OCI-M2 (cell line): ENCODE measurements around the gene S1PR3.

ENCODE experiments used
- DNase-seq: peaks from one replicate; lab custom pipeline; 2025; ENCODE audit not compliant: unreplicated experiment; lab: John Stamatoyannopoulos, UW

Gene S1PR3

DNA sequence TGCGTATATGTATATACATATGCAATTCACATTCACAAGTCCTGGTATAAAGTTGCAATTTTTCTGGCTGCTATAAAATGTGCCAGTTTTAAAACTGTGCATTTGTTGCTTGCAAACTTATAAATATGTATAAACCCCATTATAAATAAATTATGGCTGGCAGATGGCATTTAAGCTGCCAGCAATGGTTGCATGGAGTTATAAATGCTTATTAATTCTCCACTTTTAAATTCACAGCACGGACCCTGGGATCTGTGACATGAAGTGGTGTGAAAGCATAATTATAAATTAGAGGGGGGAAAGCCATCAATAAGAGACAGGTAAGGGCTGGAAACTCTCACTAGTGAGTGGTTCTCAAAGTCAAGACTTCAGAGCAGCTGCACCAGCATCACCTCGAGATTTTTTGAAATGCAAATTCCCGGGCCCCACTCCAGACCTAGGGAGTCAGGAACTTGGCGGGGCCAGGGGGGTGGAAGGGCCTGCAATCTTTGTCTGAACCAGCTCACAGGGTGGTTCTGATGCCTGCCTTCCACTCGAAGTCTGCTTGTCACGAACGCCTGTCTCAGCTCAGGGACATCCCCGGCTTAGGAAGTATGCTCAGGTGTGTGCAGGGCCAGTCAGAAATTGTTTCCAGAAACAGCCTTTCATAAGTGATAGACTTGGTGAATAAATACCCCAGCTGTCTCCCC lies 16.9 kb downstream of the S1PR3 start:
- no peak for DNase-seq

DNA sequence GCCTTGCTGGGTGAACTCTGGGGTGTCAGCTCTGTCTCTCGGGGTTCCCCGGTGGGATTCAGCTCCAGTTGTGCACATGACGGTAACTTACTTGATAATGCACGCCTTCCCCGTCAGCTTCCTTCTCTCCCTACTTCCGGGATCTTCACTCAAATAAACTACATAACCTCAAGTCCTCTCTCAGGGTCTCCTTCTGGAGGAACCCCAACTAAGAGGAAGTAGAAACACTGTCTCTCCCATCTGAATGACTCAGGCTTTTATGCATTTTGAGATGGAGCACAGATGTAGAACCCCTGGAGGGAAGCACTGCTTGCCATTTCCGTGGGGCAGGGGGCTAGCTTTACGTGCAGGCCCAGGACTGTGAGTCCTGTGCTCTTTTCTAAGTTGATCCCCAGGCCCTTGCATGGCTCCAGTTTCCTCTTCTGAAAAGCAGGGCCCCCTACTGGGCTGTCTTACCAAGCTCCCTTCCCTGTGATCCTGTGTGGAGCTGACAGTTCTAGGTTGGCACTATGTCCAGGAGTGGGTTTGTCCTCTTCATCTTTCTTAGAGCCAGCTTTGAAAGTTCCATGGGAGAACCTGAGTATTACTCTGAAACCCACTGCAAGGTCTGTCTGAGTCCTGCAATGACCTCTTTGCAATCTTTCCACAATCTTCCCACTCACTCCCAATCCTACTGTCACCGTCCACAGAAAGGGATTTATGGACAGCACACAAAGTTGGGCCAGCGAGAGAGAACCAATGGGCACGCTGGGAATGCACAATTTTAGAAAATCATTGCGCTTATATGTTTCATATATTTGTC lies 17.7 kb downstream of the S1PR3 start:
- DNase-seq: no peak

DNA sequence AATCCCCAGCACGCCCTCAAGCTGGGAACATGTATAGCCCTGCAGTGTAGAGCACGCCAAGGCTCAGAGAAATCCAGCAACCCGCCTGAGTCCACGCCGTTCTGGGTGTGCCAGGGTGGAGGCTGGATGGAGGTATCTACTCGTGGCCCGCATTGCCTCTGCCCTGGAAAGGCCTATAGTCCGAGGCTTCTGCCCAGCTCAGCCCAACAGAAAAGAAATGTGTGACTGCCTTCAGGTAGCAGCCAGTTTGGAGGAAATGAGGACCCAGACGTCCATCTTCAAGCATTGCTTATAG lies 18.2 kb downstream of the S1PR3 start:
- no peak for DNase-seq

DNA sequence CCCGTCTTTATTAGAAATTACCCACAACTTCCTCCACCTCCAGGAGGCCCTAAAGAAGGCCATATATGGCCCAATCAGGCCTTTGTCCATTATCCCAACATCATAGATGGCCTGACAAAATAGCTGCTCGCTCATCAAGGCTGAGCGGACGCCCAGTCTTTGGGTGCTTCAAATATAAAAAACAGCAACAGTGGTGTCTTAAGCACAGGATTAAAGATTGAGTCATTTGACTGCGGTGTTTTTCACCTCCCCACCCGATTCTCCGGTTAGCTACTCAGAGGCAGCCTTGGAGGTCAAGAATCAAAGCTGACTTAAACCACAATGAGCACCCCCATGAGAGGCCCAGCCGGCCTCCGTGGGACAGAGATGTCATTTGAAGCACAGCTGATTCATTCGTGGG lies 18.8 kb downstream of the S1PR3 start:
- DNase-seq: no peak

DNA sequence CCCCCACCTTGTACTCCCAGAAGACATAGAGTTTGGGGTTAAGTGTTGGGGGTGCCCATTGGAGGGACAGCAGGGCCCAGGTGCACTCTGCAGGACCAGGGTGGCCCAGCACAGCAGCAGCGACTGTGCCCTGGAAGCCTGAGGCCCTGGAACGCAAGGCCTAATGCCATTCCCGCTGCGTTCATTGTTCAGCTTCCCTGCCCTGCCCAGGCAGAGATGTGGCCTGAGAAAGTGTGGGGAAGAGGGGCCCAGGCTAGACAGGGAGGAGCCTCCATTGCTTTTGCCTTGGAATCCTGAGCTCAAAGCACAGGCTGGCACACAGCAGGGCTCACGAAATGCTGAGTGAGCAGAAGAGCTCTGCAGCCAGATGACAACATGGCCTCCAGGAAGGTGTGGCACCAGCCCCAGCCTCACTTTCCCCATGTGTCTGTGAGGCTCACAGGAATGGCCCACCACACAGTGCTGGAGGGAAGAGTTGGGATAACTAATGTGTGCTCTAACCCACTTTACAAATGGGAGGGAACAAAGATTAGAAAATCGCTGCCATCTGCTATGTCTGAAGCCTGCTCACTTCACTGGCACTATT lies 19.4 kb downstream of the S1PR3 start:
- DNase-seq: no peak

DNA sequence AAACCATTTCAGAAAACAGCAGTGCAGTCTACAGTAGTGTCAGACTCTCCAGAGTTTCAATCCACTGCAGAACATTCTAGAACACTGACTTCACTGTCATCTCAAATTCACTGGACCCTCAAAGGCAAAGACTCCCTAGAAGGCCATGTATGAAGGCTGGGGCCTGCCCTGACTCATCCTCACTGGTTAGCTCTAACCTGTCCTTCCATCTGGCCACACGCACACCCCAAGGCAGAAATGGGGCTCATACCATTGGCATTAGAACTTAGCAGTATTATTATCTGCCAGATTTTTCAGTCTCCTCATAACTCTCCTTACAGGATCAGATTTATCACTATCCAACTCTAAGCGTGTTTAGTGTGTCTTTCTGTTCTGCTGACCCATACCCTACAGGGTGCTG lies 20.4 kb downstream of the S1PR3 start:
- DNase-seq: no peak

DNA sequence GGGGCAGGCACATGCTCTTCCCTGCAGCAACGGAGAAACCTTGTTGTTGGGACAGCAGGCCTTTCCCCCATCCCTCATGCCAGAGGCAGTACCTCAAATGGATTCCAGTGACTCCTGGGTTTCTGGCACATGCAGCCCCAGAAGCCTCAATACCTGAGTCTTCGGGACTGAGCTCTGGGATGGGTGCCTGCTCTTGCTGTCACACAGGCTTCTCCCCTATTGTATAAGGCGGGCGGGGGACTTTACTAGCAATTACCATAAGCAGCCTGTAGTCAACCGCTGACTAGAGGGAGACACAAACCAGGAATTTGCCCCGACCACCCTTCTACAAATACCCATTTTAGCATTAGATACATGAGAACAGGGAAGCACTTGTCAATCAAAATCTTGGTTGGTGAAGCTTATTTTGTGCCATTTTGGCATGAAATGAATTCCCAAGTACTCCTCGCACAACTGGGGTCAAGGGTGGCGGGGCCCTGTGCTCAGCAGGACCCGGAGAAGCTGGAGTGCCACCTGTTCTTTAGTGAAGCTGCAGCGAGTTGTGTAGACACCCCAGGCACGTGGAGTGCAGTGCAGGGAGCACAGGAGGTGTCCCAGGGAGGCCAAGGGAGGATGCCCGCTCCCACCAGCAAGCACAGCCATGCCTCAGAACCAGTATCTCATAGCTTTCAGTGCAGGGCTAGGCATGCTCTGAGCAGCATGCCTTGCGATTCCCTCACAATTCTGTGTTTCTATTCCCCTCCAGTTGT lies 21.2 kb downstream of the S1PR3 start:
- DNase-seq: no peak

DNA sequence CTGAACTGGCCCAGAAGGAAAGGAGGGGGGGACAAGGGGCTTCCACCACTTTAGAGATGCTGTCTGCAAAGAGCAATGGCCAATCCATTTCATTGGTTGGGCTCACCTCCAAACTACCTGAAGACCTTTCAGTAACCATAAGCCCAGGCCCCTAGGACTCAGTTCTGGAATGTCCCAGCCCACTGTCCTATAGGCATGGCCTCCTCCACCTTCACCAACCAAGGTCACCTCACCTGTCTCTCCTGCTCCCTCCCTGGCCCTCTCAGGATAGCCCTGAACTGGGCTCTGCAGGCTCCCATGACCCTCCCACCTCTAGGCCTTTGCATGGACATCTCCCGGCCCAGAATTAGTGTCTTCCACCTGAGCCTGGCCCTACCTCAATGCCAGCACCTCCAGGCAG lies 22.4 kb downstream of the S1PR3 start:
- DNase-seq: no peak

DNA sequence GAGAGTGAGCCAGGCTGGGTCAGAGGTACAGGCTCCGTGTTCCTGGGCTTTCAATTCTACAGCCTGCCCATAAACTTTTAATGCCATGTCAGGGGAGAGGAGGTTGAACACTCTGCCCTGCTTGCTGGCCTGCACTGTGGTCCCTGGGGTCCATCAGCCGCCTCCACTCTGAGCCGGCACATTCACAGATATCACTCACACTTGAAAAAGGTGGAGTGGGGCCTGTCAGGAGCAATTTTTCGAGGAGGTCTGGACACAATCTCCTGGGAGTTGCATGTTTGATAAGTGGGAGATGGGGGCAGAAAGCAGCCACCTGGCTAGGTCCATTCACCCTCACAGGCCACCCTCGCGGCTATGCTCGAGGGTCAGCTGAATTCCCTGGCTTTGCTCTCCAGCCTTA lies 22.9 kb downstream of the S1PR3 start:
- DNase-seq: no peak

DNA sequence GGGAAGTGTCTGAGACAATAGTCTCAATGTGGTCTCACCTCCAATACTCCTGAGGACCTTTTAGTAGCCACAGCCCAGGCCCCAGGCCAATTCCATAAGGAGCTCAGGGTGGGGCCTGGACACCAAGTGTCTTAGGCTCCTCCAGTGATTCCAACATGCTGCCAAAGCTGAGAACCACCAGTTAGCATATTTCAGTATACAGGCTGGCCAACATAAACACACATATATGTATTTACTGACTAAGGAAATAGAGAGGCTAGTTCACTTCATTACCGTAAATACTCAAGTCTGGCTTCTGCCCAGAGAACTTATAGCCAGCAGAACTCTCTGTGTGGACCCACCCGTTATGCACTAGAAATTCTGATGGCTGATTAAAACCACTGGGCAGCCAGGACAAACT lies 24.1 kb downstream of the S1PR3 start:
- no peak for DNase-seq

DNA sequence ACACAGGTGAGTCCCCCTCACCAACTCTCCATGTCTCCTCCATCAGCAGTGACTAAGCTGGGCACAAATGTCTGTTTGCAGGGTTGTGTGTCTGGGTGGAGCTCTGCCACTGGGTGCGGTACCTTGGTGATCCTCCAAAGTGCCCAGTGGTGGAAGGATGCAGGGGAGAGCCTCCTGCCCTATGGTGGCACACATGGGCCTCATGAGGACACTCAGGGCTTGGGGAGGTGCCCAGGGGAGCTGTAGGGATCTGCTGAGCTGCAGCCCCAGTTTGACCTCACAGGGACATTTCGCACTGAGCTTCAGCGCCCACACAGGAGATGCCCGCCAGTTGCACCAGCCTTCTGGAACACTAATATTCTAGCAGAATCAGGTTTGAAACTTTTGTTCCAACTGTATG lies 29.5 kb downstream of the S1PR3 start:
- DNase-seq: no peak

DNA sequence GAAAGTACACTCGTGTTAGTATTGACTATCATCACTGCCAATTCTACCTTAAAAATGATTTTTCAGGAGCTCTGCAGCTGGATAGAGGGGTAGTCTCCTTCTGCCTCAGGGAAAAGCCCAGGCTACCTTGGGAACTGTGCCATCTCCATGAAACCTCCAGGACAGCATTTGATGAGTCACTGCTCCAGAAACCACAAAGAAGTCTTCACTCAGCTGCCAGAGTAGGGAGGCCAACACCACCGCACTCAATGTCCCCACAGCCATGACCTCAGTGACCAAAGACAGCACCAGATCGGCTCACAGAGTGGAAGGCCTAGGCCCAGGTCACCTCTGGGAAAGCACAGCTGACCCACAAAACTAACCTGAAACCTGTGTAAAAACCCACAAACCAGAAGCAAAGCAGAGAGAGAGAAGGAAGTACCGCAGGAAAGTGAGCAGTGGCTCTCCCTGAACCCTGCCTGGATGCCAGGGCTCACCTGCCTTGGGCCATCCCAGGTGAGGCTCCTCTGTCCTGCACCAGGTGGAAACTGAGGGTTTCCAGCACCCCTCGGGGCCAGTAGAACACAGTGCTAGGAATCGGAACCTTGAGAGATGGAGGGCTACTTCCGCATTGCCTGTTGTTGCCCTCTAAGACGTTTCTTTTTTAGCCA lies 30.0 kb downstream of the S1PR3 start:
- no peak for DNase-seq

DNA sequence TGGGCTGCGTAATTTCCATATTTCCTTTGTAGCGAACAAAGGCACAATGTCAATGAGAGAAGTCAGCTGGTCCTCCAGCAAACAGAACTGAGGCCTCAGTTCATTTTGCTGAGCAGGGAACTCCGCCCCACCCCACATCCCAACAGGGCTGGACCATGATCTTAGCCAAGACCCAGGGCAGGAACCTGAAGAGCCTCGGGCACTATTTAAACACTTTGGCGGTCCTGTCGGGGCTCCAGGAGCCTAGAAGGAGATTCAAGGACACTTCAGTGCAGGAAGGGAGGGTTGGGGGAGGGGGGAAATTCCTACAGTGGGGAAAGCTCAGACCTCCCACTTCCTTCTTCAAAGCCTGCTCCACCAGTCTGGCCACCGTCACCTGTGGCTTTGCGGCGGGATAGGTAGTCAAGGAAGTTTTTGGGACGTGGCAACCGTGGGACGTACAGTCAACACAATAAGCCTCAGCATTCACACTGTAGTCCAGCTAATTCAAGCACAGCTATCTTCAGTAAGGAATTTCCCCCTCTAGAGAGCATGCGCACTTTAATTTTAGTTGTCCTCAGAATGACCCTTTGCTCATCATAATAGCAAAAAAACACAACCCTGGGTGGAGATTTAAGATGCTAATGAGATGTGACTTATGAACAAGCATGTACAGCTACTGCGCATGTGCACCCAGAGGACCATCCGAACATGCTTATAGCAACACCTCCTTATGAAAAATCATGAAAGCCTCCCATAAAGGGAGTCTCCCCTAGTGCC lies 30.9 kb downstream of the S1PR3 start:
- no peak for DNase-seq

DNA sequence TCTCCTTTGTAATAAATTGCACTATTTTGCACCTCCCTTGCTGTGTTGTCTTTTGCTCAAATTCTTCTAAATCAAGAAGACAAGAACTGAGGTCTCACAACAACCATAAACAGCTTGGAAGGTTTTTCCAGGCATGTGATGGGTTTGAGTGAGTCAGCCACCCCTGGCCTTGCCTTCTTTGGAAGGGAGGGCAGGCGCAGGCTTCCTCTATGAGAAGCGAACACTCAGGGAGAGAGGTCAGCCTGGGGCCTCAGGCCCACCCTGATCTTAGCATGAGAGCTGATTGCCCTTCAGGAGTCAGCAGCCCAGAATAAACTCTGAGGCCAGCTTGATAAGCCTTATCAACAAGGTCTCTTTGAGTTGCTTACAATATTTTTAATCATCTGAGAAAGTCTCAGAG lies 31.6 kb downstream of the S1PR3 start:
- DNase-seq: no peak

DNA sequence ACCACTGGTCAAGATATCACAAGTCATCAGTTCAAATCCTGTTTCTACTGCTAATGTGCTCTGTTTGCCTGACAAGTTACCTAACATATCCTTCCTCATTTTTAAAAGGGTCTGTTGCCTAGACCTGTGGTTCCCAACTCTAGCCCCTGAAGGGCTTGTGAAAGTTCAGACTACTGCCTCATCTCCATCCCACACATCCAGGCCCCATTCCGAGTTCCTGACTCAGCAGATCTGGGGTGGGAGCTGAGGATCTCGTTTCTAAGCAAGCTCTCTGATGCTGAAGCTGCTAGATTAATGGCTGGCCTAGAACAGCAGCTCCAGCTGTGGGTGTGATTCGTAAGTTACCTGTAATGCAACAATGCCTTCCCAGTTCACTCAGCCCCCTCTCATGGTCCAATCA lies 32.5 kb downstream of the S1PR3 start:
- no peak for DNase-seq

DNA sequence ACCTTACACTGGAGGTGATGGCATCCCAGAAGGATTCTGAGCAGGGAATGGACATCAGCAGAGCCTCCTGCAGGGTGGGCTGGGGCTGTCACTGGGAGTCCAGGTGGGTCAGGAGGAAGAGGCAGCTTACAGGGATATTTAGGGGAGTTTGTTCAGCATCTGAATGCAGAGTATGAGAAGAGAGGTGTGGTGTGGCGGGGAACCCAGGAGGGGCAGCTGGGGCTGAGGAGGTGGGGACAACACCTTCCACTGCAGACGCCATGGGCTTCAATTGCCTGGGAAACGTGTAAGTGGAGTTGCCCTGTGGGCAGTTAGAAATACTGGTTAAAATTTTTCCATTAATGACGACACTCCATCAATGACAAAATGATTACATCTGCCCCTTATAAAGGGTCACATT lies 33.5 kb downstream of the S1PR3 start:
- DNase-seq: no peak

DNA sequence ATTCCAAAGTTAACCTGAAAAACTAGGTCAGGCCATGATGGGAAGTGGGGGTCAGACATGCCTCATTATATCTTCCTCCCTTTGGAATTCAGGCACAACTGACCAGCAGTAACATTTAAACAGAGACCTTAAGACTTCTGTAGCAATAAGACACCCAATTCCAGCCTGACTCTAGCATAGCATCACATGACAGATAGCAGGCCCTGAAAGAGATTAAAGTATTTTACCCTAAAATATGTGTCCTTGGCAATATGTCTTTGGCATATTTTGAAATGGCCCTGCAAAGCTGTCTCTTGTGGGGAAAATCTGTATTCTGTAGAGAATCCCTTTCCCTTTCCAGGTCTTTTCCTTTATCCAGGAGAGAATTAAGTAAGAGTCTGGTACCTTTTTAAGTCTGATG lies 34.3 kb downstream of the S1PR3 start:
- no peak for DNase-seq

DNA sequence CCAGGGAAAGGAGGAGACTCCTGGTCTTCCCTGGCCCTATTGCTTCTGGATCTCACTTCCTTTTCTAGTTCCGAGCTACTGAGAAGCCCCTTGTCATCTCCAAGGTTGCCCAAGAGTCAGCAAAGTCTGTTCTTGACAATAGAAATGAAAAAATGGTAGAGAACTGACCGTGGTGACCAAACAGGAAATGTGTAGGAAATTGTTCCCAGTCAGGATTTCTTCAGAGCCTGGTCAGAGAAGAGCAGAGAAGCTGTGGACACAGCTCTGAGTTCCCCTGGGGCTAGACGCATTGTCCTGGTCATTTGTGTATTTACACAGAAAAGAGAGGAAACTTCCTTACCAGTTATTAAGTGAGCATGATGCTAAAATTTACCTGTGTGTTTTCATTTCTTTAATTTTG lies 35.6 kb downstream of the S1PR3 start:
- no peak for DNase-seq

DNA sequence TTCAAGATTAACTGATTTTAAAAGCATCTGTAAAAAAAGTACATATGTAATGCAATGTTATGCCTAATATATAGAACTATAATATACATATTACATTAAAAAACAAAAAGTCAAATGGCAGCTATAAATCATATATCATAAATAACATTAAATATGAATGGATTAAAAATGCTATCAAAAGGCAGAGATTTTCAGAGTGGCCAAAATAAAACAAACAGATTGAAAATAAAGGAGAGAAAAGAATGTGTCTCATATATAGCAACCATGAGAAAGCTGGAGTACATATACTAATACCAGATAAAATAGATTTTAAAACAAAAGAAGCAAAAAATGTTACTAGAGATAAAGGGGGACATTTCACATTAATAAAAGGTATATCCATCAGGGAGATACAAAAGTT lies 38.5 kb downstream of the S1PR3 start:
- DNase-seq: no peak

DNA sequence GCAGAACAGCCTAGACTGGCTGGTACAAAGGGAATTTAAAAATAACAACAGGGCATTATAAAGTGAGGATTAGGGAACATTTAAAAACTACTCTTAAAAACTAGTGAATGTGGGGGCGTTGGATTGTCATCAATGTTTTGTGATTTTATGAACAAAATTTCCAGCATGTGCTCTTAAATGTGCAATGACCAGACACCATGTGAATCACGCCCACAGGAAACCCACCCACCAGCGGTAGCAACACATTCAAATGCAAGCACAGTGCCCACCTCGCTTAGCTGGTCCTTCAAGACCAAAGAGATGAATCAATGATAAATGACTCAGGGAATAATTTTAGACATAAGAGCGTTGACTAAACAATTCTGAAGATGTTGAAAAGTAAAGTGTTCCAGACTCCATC lies 40.9 kb downstream of the S1PR3 start:
- no peak for DNase-seq

DNA sequence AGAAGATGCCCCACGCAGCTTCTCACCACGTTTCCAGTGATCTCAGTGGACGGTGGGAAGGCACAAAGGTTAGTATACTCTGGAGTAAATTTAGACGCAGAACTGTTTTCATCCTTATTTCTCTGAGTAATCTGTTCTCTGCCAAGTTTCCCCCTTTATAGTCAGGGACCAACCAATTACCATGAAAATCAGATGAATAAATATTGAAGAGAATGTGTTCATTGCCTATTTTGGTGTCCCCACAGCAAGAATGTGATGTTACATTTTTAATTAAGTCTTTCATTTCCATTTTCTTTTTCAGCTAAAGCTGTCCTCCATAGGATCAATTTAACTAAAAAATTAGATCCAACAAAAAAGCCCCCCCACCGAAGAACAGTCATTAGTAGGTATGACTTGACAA lies 41.4 kb downstream of the S1PR3 start:
- no peak for DNase-seq
